Measurements from ENCODE around the gene DNAJC7. TPM values are rescaled to one million over a fixed set of nuclear protein-coding genes. Genes with fewer than 3 reads are reported as not detected.

The DNAJC7 gene
- total and polyA plus RNA-seq, 8 donors, result 12.3 to 161 (median 70.6) TPM

GRCh38 chr17:41967141-41967920 lies 49.9 kb downstream of the DNAJC7 start:
- Histone ChIP-seq H3K27ac (peak overlapping the region; percentile 84 to 94 (median 91)), H3K4me1 (peaks cover 26 to 70% (median 57%) of the 10 kb centered on the region in 4 donors), H3K9me3 (no peaks in the 10 kb centered on the region), H3K27me3 (no peaks in the 10 kb centered on the region), H3K36me3 (peaks cover 5 to 45% (median 41%) of the 10 kb centered on the region in 4 donors), H3K4me3 (peak overlapping the region; percentile 72 to 93 (median 85))
- intact Hi-C loops (cut with DNase I; ENCODE audit: low total_unique reads), result no loop called here
- WGBS, 5 donors, result 1 to 12% (median 7%) methylated on average over 30 to 39 of the region's 39 CpGs
- DNase-seq, result peak in 1 of 2 donors; percentile 73
- no peak for TF ChIP-seq POLR2A (IDR thresholded peaks at IDR 0.05)
- TF ChIP-seq POLR2AphosphoS5 (IDR thresholded peaks at IDR 0.05), result no peak
- no peak for TF ChIP-seq EP300 (IDR thresholded peaks at IDR 0.05)
- TF ChIP-seq CTCF (IDR thresholded peaks at IDR 0.05), result no peak

GRCh38 chr17:41966463-41967140 lies 50.6 kb downstream of the DNAJC7 start, which contains the start of gene CNP:
CNP (plus strand) TSS chr17:41966795; CDS start chr17:41966885, 90 bp downstream.
- peak; percentile 94 to 97 for DNase-seq
- Histone ChIP-seq H3K27me3 (no peaks in the 10 kb centered on the region), H3K27ac (peak within 1 kb of the TSS; percentile 84 to 94 (median 91)), H3K4me3 (peak within 1 kb of the TSS; percentile 72 to 93 (median 85)), H3K9me3 (no peaks in the 10 kb centered on the region), H3K4me1 (peaks cover 22 to 62% (median 50%) of the 10 kb centered on the region in 4 donors), H3K36me3 (peaks cover 5 to 38% (median 34%) of the 10 kb centered on the region in 4 donors)
- WGBS, 5 donors, result 0 to 1% (median 0%) methylated on average over 51 to 71 of the region's 71 CpGs
- intact Hi-C loops (cut with DNase I; ENCODE audit: low total_unique reads), result no loop called here
- peak; percentile 48 to 94 (median 88) for TF ChIP-seq POLR2AphosphoS5 (IDR thresholded peaks at IDR 0.05)
- peak in 1 of 4 donors; percentile 29 for TF ChIP-seq POLR2A (IDR thresholded peaks at IDR 0.05)
- TF ChIP-seq EP300 (IDR thresholded peaks at IDR 0.05), result no peak
- TF ChIP-seq CTCF (IDR thresholded peaks at IDR 0.05), result no peak

GRCh38 chr17:41965694-41966462 lies 51.4 kb downstream of the DNAJC7 start:
- peak overlapping the region; percentile 84 to 94 (median 91) for H3K27ac ChIP-seq
- no peaks in the 10 kb centered on the region for H3K27me3 ChIP-seq
- H3K4me3 ChIP-seq, result peak overlapping the region; percentile 72 to 93 (median 85)
- peaks cover 5 to 30% (median 28%) of the 10 kb centered on the region in 4 donors for H3K36me3 ChIP-seq
- TF ChIP-seq POLR2AphosphoS5 (IDR thresholded peaks at IDR 0.05), result peak in 2 of 3 donors; percentile 4 to 58
- TF ChIP-seq POLR2A (IDR thresholded peaks at IDR 0.05), result no peak
- TF ChIP-seq EP300 (IDR thresholded peaks at IDR 0.05), result no peak
- peak; percentile 89 to 90 for DNase-seq
- intact Hi-C loops (cut with DNase I; ENCODE audit: low total_unique reads), result no loop called here
- peaks cover 21 to 55% (median 46%) of the 10 kb centered on the region in 4 donors for H3K4me1 ChIP-seq
- WGBS, 5 donors, result 3 to 7% (median 4%) methylated on average over 18 of the region's 18 CpGs
- H3K9me3 ChIP-seq, result no peaks in the 10 kb centered on the region

GRCh38 chr17:41962768-41963434 lies 54.3 kb downstream of the DNAJC7 start:
- WGBS, 5 donors, result 22 to 24% (median 22%) methylated on average over 8 to 9 of the region's 9 CpGs
- Histone ChIP-seq H3K27me3 (no peaks in the 10 kb centered on the region), H3K27ac (no peak overlapping the region), H3K9me3 (no peaks in the 10 kb centered on the region), H3K4me3 (no peak overlapping the region), H3K36me3 (peaks cover 0 to under 1% (median under 1%) of the 10 kb centered on the region in 4 donors), H3K4me1 (peaks cover 16 to 25% (median 24%) of the 10 kb centered on the region in 4 donors)
- DNase-seq, result peak; percentile 80 to 92
- TF ChIP-seq POLR2AphosphoS5 (IDR thresholded peaks at IDR 0.05) (peak in 1 of 3 donors; percentile 49), CTCF (IDR thresholded peaks at IDR 0.05) (peak in 5 of 7 experiments; percentile 64 to 90 (median 82)), EP300 (IDR thresholded peaks at IDR 0.05) (no peak)
- intact Hi-C loops (cut with DNase I; ENCODE audit: low total_unique reads), result loop anchor here (5.0 kb wide), 2 partner anchors 64 to 154 kb away; no protein-coding TSS in a partner anchor

Measured in stomach (tissue), 9 donors.